Retina (tissue), 1 donor: ENCODE measurements around the gene TSPAN4.

Experiments
- DNase-seq: peaks from one replicate; pipeline ENCODE4 v3.0.0-alpha.2; 2016

TSPAN4 gene

DNA sequence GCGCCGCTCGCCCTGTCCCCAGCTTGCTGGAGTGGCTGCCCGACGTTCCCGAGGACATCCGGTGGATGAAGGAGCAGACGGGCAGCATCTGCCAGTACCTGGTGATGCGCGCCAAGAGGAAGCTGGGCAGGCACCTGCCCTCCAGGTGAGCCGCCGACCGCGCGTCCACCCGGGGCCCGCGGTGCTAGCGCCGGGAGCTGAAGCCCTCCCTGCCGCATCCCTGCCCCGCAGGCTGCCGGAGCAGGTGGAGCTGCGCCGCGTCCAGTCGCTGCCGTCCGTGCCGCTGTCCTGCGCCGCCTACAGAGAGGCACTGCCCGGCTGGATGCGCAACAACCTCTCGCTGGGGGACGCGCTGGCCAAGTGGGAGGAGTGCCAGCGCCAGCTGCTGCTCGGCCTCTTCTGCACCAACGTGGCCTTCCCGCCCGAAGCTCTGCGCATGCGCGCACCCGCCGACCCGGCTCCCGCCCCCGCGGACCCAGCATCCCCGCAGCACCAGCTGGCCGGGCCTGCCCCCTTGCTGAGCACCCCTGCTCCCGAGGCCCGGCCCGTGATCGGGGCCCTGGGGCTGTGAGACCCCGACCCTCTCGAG lies 18.3 kb upstream of the TSPAN4 start:
- peak; percentile 59 for DNase-seq

GRCh38 chr11:824942-825341 lies 17.7 kb upstream of the TSPAN4 start:
- no peak for DNase-seq

DNA sequence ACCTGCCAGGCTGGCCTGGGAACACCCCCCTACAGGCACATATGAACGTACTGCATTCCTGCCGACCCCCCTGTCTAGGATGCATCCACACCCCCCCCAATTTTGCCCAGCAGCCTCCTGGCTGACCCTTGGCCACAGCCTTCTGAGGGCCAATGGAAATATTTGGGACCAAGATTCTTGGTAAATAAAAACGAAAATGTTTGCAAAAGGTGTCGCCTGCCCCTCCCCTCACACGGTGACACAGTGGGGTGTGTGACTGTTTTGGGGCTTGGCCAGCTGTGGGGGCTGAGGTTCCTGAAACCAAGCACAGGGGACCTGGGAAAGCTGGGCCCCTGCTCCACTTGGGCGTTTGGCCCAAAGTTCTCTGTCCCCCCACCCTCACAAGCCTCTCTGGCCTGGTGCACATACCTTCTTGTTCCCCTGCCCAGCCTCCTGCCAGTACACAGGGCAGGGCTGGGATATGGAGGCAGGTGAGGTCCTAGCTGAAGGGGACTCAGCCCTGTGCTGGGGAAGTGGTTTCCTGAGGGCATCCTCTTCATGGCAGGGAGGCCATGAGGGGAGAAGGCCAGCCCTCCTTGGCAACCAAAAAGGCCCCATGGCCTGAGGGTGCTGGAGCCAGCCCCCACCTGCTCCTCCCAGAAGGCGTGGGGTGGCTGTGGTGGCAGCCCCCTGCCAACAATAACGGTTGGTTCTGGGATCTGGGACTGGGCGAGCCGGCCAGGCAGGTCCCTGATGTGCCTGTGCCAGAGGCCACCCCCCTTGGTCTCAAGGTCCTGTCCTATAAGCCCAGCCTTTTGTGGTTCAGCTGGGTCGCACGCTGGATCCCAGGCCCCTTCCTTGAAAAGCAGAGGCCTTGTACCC lies 17.1 kb upstream of the TSPAN4 start:
- DNase-seq, result no peak

- DNase-seq, result peak; percentile 1
These were observed 16.4 kb upstream of the TSPAN4 start for GRCh38 chr11:826227-826621.

DNA sequence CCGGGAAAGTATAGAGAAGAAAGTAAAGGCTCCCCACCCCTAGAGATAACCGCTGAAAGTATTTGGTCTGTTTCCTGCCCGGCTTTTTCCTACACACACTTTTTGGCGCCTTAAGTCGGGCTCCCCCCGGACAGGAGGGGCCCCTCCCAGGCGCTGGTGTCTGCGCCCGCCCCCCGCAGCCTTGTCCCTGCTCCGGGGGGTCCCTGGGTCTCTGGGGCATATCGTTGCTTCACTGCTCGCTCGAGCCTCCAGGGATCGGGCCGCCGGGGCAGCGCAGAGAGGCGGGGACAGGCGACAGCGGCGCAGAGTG lies 15.9 kb upstream of the TSPAN4 start:
- no peak for DNase-seq

- DNase-seq, result peak; percentile 72
These were observed 15.3 kb upstream of the TSPAN4 start for GRCh38 chr11:827146-827896.

- no peak for DNase-seq
These were observed 14.8 kb upstream of the TSPAN4 start, which contains the start of gene CRACR2B for GRCh38 chr11:827897-828192. CRACR2B (plus strand) TSS chr11:827919; CDS start chr11:828608, 689 bp downstream.

DNA sequence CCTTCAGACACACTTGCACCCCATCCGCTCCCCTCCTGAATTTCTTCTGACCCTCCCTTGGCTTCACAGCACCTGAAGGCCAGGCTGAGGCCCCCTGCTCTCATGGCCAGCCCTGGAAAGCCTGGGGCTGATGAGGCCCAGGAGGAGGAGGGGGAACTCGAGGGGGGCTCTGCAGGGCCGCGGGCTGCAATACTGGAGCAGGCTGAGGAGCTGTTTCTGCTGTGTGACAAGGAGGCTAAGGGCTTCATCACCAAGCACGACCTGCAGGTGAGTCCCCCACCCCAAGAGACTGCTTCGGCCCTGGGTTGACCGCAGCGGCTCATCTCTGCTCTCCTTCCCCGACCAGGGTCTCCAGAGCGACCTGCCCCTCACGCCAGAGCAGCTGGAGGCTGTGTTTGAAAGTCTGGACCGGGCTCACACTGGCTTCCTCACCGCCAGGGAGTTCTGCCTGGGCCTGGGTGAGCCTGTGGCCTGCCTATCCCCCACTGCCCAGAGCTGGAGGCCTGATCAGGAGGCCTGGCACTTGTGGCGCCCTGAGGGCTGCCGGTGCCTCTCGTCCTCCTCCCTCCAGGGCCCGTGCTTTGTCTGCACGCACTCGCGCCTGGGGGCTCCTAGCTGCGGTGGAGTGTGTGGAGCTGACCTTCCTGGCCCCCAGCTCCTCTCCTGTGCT lies 14.0 kb upstream of the TSPAN4 start:
- peak; percentile 85 for DNase-seq

- no peak for DNase-seq
These were observed 13.3 kb upstream of the TSPAN4 start for GRCh38 chr11:829176-829846.

DNA sequence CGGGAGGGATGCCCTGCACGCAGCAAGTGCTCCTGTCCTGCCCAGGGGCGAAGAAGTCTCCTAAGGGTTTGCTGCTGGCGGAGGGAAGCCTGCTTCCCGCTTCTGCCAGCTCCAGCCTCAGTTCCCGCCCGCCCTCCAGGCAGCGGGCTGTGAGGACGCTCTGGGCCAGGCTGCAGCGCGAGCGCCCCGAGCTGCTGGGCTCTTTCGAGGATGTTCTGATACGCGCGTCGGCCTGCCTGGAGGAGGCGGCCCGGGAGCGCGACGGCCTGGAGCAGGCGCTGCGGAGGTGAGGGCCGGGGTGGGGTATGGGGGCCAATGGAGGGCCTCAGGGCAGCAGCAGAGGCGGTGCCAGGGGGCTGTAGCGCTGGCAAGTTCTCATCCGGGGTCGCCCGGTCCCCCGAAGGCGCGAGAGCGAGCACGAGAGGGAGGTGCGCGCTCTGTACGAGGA lies 12.8 kb upstream of the TSPAN4 start:
- no peak for DNase-seq

DNA sequence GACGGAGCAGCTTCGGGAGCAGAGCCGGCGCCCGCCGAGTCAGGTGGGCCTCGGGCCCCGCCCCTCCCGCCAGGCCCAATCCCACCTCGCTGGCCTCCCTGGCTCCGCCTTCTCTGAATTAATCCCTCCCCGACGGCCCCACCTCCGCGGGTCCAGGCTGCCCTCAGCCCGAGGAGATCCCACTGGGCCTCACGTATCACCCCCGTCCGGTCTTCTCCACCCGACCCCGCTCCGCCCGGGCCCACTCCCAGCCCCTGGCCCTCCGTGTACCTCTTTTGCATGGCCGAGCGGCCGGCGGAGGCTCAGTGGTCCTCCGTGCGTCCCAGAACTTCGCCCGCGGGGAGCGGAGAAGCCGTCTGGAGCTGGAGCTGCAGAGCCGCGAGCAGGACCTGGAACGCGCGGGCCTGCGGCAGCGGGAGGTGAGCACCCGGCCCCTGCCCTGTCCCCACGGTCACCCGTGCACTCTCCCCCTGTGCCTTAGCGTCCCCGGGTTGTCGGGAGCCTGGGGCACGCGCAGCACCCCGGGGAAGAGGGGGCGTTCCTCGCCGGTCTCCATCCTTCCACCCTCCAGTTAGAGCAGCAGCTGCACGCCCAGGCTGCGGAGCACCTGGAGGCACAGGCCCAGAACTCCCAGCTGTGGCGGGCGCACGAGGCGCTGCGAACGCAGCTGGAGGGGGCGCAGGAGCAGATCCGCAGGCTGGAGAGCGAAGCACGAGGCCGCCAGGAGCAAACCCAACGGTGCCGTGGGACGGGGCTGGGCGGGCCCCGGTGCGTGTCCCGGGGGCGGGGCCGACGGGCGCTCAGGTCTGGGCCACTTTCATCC lies 12.1 kb upstream of the TSPAN4 start:
- peak; percentile 88 for DNase-seq

GRCh38 chr11:831118-831864 lies 11.4 kb upstream of the TSPAN4 start:
- DNase-seq, result peak; percentile 56

DNA sequence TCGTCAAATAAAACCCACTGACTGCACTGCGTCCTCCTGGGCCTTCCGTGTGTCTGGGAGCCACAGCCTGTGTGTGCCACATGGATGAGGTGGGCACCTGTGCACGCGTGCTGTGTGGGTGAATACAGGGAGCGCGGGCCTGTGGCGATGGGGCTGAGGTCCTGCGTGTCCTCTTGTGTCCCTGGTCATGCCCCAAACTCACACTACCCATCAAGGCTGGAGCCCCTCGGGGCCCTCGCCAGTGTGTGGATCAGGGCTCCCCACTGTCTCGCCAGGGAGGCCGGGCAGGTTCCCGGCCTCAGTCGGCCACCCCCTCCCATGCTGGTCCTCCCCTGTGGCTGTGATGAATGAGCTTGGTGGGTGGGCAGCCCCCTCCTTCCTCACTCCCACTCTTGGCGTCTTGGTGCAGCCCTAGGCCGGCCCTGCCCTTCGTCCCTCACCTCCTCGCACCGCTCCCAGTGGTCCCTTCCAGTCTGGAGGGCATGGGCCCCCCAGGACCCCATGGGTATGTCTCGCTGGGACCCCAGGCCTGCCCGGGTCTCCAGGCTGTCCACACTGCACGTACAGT lies 10.6 kb upstream of the TSPAN4 start:
- no peak for DNase-seq

DNA sequence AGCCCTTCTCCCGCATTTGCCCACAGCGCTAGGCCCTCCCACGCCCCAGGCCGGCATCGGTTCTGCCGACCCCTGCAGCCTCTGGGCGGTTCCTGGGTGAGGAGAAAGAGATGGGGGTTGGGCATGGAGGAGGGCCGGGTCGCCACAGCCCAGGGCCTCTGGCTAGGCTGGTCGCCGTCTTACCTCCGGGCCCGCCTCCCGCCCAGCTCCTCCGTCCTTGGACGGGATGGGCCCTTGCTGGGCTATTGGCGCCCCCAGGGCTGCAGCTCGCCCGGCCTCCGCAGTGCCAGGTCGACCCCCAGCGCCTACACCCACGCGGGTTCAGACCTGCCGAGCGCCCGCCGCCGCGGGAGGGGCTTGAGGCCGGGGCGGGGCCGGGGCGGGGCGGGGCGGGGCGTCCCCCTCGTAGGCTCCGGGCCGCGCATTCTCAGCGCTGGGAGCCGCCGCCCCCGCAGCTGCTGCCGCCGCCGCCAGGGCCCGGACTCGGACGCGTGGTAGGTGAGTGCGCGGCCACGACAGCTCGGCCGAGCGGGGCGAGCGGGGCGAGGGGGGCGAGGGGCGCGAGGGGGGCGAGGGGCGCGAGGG lies 10.0 kb upstream of the TSPAN4 start, which contains the start of gene CD151:
TSS of gene CD151 (plus strand) at position 424 of the 585 bp plus-strand sequence. CDS start 3,118 bp downstream, outside the sequence.
- DNase-seq, result peak; percentile 89

- peak; percentile 91 for DNase-seq
These were observed 9.4 kb upstream of the TSPAN4 start for GRCh38 chr11:833114-833791.

GRCh38 chr11:833849-834311 lies 8.8 kb upstream of the TSPAN4 start:
- DNase-seq, result peak; percentile 52

- DNase-seq, result peak; percentile 49
These were observed 8.0 kb upstream of the TSPAN4 start for GRCh38 chr11:834371-835316.

GRCh38 chr11:836274-836673 lies 6.4 kb upstream of the TSPAN4 start:
- DNase-seq, result no peak
